NCI-H2107 treated with DMSO at 0.1 percent for 48 hours (cell line): ENCODE data around the gene PGAM2.
A peak's percentile ranks its signal among the peaks of the same experiment; 100 is the strongest.

Source experiments
- DNase-seq: peaks from one replicate; lab custom pipeline; 2025; ENCODE audit not compliant: unreplicated experiment; lab: John Stamatoyannopoulos, UW

The PGAM2 gene

DNA sequence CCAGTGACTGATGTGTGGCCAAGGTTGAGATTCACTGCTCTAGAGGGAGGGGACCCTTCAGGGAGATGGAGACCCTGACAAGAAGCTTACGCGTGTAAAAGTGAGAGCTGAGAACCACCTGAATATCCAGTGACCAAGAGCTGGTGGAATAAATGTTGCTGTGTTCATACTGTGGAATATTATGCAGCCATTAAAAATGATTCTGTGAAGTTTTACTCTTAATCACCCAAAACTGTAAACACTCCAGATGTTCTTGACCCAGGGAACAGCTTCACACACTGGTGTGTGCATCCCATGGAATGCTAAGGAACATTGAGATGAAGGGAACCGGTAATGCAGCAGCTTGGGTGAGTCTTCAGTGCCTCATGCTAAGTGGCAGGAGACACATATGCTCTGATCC is 21.3 kb upstream of the PGAM2 start:
- no peak for DNase-seq

DNA sequence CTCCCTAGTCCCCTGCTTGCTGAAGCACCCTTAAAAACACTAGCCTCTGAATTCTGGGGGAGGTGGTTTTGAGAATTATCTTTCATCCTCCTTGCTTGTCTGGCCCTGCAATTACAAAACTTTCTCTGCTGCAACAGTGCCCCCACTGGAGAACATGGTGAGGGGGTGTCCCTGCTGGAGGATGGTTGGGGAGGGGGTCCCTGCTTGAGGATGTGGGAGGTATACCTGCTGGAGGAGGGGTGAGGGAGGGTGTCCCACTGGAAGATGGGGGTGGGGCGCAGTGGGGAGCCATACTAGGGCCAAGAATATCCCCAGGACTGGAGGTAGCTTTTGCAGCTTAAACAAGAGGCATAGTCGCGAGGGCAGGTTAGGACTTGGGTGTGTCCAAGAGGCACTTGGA is 20.2 kb upstream of the PGAM2 start:
- DNase-seq: no peak

DNA sequence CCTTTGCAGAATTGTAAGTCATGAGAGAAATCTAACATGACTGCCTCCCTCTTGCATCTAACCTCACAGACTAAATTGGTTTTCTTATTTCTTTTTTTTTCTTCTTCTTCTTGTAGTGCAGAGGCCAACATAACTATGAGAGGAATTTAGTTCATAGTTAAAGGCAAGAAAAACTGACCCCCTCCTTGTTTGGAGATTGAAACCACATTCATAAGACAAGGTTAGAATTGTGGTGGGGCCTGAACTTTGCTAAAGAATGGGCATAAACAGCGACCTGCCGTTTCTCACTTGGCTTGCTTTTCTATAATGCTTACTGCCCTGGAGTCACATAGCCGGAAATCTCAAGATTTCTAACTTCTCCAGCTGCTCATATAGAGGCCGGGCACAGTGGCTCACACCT is 19.3 kb upstream of the PGAM2 start:
- no peak for DNase-seq

DNA sequence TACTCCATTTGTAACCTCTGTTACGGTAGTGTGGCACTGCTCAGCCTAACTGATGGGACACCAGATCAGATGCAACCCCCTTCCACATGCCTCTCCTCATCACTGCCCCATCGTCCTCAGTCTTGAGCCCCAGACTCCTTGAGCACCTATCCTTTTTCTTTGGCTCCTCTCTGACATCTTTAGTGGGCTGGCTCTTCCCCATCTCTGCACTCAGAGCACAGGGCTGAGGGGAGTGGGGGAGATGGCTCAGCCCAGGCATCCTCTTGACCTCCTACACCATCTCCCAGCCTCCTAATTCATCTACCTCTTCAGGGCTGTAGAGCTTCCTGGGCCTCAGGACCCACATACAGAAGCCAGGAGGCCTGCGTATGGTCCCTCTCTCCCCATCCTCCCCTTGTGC is 18.4 kb upstream of the PGAM2 start:
- DNase-seq: no peak

DNA sequence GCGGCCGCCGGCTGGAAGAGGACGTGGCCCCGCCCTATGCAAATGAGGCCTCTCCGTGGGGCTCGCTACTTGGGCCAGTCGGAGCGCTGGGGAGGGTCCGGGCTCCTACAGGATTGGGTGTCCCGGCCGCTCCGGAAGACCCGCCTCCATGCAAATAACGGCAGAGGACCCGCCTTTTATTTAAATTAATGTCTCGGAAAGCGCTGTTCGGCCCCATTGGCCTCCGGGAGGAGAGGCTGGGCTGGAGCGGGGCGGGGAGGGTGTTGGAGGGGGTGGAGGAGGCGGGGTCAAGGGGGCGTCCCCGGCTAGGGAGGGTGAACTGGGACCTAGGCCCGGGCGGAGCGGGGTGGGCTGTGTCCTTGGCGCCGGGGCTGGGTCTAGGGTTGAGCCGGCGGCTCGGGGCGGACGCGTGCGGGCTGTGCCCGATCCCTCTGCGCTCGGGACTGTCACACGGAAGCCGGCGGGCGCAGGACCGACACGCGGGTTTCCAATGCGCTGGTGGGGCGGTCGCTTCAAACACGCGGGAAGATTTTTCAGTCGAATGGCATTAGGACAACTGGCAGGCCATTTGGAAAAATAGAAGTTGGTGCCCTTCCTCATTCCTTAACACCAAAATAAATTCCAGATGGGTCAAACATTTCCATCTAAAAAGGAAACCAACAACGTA is 17.3 kb upstream of the PGAM2 start:
- DNase-seq: peak; percentile 94

DNA sequence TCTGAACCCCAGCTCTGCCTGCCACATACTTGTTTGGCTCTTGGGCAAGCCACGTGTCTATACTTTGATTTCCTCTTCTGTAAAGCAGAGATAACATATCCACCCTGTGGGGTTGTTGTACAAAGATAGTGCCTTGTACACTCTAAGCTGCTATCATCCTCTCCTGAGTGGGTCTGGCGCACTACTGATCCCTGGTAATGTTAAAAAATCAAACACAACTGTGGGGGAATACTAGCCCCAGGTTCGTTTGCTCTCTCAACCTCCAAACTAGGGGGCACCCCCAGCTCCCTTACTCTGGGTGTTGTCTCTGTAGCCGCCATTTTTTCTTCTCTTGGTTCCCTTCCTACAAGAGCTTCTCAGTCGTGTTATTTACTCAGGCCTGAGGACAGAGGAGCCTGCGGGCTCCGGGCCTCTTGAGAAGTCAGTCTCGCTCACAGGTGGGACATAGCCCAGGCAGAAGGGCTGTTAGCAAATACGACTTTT is 15.9 kb upstream of the PGAM2 start:
- no peak for DNase-seq

DNA sequence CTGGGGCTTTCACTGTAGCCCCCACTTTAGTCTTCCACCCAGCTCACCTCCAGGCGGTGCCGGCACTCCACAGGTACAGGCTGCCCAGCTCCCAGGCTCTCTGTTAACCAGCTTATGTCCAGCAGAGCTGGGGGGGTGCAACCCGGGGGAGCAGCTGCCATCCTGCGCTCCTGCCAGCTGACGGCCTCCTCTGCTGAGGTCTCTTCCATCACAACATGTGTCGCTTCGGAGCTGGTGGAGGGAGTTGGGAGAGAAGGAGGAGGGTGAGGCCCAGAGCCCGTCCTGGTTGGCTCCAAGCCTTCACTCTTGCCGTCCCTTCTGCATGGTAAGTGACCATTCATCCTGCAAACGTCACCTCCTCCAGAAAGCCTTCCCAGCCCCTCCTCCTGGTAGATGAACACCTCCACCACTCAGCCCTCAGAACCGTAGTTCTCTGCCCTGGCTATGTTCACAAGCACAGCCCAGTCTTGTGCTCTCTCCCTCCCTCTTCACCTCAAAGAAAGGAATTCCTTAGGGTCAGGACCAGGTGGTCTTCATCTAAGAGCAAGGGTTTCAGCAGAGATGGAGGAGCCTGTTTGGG is 15.4 kb upstream of the PGAM2 start:
- no peak for DNase-seq

DNA sequence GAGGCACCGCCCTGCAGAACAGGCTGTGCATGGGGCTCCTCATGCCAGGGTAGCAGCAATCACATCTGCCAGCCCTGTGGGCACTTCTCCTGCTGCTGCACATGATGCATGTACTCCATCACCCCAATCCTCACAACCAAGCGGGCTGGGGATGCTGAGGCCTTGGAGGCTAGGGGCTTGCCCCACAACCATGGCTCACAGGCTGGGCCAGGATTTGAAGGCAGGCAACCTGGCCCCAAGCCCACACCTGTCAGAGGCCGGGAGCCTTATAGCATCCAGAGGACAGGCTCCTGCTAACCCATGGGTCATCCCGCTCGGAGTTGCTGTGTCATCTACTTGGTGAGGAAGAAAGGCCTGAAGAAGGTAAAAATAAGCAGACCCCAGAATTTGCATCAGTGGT is 14.8 kb upstream of the PGAM2 start:
- no peak for DNase-seq

DNA sequence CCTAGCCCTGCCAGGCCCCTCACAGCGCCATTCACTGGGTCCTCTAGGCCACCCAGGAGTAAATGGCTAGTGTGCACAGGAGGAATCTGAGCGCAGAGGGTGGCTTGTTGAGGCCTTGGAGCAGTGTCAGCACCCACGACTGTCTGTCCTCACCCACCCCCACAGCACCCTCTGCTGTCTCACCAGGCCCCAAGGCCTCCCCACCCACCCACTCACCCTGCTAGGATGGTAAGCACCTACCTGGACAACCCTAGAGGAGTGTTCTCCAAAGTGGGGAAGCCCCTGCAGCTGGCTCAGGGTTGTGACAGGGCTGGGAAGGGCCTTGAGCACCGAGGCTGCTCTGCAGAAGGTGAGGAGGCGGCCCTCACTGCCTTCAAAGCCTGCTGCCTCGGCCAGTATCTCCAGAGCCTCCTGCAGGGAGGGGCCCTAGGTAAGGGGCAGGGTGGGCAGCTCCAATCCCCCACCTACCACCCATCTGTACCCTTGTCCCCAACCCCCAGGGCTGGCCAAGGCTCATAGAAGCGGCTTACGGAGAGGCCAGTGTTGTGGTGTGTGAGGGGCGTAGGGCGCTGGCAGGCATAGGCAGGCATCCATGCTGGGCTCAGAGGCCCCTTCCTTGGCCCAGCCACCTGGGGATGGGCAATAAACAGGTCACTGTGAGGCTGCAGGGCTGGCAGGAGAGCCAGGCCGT is 14.1 kb upstream of the PGAM2 start:
- DNase-seq: no peak

DNA sequence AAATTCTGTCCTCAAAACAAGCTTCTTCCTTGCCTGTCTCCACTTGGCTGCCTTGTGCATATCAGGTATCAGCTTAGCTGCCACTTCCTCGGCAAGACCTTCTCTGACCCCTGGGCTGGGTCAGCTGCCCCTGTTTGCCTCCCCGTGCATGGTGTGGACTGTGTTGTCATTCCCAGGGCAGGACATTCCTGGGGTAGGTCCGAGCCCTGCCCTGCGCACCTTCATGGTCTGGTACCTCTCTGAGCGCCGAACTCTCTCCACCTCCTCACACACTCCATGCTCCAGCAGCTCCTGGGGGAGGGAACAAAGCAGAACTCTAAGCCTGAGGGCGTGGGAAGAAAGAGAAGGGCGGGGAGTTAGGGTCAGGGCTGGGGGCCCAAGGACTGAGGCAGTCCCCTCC is 13.2 kb upstream of the PGAM2 start:
- DNase-seq: no peak

DNA sequence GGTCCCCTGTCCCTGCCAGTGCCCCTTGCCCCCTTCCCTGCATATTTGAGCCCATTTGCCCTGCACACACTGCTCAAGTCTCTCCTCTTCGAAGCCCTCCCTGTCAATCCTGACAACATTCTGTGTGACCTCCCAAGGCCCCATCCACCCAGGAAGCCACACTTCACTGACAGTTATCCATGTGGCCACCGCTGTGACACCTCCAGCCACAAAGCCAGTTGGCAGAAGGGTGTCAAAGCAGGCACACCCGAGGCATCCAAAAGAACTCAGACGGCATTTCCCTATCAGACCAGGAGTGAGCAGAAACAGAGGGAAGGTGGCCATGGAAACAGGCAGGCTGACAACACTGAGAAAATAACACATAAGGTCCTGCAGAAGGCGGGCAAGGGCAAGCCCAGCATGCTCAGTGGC is 12.3 kb upstream of the PGAM2 start:
- DNase-seq: no peak

DNA sequence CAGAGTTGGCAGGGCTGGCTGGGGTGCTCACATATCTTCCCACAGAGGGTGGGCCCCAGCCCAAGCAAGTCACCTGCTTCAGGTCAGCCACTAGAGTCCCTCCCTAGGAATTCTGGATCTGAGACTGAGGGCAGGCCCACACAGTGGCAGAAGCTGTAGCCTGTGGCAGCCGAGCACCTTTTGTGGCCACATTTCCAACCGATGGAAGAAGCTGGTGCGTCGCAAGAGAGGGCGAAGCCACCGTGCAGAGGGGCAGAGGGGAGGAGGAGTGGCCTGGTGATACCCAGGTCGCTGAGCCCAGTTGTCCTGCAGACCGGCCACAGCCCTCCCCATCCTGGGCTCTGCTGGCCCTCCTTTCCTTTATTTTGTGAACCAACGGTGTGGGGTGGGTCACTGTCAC is 11.7 kb upstream of the PGAM2 start:
- DNase-seq: no peak

DNA sequence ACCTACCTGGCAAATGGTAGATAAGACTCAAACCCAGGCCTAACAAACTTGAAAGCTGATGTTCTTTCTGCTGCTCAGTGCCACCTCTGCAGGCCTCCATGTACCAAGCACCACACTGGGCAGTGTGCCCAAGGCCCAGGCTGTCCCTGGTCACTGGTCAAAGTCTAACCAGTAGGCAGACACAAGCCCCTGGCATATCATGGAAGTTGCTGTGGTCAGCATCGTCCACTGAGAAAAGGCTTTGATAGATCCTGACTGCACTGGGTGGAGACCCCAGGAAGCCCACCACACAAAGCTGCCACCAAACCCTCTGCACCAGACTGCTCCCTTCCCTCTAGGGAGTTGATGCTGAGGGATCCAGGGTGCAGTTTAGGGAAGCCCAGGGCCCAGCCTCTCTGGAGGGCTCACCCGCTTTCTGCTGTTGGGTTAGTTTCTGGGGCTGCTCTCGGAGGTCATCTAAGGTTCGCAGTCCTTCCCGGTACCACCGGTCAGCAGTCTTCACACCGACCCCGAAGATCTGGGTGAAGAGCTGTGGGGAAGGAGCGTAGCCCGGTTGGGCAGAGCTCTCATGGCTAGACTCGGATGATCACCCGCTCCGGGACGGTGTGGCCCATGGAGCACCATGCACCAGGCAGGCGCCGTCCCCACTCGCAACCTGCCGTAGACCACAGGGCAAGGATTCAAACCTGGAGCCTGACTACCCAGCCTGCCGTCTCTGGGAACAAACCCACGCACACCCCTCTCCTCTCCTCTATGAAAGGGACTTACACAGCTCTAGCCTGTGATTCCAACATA is 10.9 kb upstream of the PGAM2 start:
- DNase-seq: no peak

DNA sequence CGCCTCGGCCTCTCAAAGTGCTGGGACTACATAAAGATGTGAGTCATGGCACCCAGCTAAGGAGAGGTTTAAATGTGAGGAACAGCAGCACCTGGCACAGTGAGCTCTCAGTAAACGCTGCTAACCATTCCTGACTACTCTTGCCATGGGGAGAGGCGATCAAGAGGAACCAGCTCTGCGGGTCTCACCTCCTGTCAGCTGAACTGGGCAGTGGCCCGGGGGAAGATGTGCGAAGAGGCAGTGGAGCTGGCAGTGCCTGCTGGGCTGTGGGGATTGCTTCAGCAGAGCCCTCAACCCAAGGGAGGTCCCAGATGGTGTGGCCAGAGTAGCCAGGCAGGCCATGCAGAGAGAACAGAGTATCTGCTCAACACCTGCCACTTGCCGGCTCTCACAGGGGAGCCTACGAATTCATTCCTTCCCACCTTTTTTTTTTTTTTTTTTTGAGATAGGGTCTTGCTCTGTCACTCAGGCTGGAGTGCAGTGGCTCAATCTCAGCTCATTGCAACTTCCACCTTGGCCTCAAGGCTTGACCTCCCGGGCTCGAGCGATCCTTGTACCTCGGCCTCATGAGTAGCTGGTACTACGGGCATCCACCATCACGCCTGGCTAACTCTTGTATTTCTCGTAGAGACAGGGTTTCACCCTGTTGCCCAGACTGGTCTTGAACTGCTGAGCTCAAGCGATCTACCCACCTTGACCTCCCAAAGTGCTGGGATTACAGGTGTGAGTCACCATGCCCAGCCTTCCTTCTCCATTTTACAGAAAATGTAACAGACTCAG is 10.1 kb upstream of the PGAM2 start:
- DNase-seq: no peak

DNA sequence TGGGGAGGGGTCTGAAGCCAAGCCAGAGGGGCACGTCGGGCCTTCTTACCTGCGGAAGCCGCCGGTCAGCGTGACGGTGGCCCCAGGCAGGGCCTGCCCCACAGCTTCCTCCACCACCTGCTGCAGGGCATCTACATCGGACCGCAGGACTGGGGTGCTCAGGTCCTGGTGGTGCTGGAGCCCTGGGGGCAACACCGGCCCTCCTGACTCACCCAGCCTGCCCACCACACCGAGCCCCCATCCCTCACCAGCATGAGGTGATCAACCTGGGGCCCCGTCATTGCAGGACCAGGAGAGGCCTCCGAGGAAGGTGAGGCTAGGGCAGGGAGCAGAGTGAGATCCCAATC is 9.0 kb upstream of the PGAM2 start:
- DNase-seq: no peak

DNA sequence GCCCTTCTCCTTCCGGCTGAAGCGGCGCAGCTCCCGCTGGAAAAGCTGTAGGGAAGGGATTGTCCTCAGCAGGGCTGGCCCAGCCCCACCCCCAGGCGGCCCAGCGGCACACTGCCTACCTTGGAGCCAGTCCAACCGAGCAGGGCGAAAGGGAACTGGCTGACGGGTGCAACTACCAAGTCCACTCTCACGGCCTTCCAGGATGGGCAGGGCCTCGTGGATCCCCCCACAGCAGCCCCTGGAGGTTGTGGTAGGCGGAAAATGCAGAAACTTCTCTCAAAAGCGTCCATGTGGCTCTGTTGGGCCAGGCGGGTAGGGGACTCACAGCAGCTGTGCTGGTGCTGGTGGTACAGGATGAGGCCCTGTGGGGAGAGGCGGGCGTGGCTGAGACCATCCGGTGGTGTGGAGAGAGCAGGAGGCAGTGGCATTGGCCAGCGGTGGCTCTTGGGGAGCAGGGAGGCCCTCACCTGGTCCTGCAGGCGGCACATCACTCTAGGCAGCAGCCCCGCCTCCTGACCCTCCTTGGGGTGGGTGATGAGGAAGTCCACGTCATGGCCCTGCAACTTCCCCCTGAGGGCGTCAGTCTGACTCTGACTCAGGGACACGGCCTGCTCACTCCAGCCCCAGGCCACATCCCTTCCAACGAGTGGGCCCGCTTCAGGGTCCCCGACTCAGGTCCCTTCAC is 8.4 kb upstream of the PGAM2 start:
- DNase-seq: no peak

DNA sequence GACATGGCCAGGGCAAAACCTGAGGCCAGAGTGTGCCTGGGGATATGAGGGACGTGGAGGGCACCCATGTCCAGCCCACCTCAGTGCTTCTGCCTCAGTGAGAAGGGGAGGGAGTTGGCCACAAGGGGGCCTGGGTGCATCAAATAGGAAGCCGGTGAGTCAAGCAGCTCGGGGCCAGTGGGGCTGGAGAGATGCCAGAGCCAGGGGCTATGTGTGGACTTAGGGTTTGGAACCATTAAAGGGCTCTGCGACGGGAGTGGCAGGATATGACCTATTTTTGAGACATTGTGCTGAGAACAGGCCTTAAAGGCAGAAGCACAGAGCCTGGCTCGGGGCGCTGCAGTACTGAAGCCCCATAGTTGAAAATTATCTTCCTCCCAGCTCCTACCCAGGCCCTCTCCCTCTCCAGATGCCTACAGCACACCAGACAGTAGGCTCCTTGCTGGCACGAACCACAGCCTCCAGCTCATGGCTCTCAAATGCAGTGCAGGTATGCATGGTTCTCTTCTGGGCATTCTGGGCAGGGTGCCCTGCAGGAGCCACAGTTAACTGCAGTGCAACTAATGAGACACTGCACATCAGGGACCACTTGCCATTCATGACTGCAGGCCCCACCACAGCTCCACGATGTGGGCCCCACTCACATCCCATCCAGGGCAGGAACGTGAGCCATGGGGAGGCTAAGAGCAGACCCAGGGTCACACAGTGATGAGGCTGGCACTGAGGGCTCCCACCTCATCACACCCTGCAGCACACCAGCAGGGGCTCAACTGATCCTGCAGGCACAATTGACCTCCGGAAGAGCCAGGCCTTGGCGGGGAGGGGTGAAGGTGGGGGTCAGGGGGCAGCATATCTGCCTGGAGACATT is 7.2 kb upstream of the PGAM2 start:
- no peak for DNase-seq

DNA sequence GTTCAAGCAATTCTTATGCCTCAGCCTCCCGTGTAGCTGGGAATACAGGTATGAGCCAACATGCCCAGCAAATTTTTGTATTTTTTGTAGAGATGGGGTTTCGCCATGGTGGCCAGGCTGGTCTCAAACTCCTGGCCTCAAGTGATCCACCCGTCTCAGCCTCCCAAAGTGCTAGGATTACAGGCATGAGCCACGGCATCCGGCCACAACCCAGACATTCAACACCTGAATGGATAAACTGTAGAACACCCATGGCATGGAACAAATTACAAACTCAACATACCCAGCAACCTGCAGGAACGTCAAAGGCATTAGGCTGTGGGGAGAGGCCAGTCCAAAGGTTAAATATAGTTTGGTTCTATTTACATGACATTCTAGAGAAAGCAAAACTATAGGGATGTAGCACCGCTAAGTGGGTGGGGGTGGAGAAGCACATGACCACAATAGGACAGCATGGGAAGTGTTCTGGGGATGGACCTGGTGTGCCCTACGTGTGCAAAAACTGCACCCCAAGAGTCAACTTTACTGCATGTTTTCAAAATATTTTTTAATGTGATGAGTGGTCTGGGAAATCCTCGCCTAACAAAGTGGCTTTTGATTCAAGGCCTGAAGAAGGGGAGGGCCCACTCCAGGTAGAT is 6.5 kb upstream of the PGAM2 start:
- DNase-seq: no peak

DNA sequence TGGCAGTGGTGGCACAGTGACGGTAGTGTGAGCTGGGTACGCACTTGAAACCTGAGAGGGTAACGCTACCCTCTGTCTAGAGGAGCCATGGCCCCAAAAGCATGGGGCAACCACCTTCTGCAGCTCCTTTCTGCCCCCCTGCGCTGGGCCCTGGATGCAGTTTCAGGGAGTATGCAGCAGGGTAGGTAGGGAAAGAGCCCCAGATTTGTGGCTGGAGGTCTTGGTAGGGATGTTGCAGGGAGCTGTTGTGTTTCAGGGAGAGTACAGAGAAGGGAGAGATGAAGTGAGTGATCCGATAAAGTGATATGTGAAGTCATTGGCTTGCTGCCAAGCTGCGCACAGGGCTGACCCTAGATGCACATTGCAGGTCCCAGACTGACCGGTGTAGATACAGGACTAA is 2.7 kb upstream of the PGAM2 start:
- DNase-seq: peak; percentile 41
